GM18870 (cell line): ENCODE measurements around the gene GJA1.
"Not testable (repeated sequence)": the region's sequence is repeated elsewhere in the genome, so short reads cannot be mapped to it uniquely, and the experiment has no call there.

Experiments
- ATAC-seq: cut with Tn5 transposase; IDR thresholded peaks from one replicate; pipeline ENCODE4 v1.9.1; 2021; ENCODE audit warnings: moderate library complexity; ENCODE audit not compliant: unreplicated experiment

Gene GJA1

GRCh38 chr6:121435444-121436069 is at the start of gene GJA1:
TSS of gene GJA1 (plus strand) at chr6:121435646. CDS start at chr6:121446848, 11,202 bp downstream.
- no peak for ATAC-seq

- ATAC-seq, result not testable (repeated sequence)
Measured at GRCh38 chr6:121386551-121386950, 48.9 kb upstream of the GJA1 start.

GRCh38 chr6:121389419-121389818 is 46.0 kb upstream of the GJA1 start:
- no peak for ATAC-seq

GRCh38 chr6:121393731-121394505 is 41.5 kb upstream of the GJA1 start:
- no peak for ATAC-seq

- ATAC-seq, result no peak
Measured at GRCh38 chr6:121395736-121396135, 39.7 kb upstream of the GJA1 start.

- ATAC-seq, result not testable (repeated sequence)
Measured at GRCh38 chr6:121397188-121397587, 38.3 kb upstream of the GJA1 start.

- ATAC-seq, result no peak
Measured at GRCh38 chr6:121398127-121398526, 37.3 kb upstream of the GJA1 start.

GRCh38 chr6:121399966-121400365 is 35.5 kb upstream of the GJA1 start:
- no peak for ATAC-seq

GRCh38 chr6:121403964-121404363 is 31.5 kb upstream of the GJA1 start:
- no peak for ATAC-seq

- no peak for ATAC-seq
Measured at GRCh38 chr6:121405306-121405705, 30.1 kb upstream of the GJA1 start.

- no peak for ATAC-seq
Measured at GRCh38 chr6:121408321-121408720, 27.1 kb upstream of the GJA1 start.

- ATAC-seq, result no peak
Measured at GRCh38 chr6:121413879-121414278, 21.6 kb upstream of the GJA1 start.

GRCh38 chr6:121418346-121418745 is 17.1 kb upstream of the GJA1 start:
- no peak for ATAC-seq

- no peak for ATAC-seq
Measured at GRCh38 chr6:121426686-121427085, 8.8 kb upstream of the GJA1 start.

GRCh38 chr6:121428872-121429756 is 6.3 kb upstream of the GJA1 start:
- ATAC-seq, result no peak

- no peak for ATAC-seq
Measured at GRCh38 chr6:121430514-121431460, 4.7 kb upstream of the GJA1 start.

GRCh38 chr6:121431776-121432175 is 3.7 kb upstream of the GJA1 start:
- not testable (repeated sequence) for ATAC-seq

- ATAC-seq, result no peak
Measured at GRCh38 chr6:121434037-121434770, 1.2 kb upstream of the GJA1 start.

GRCh38 chr6:121436274-121436857 is 920 bp downstream of the GJA1 start:
- ATAC-seq, result no peak
